T-cell (primary cell): ENCODE data around the gene ROCK2. TPM values are rescaled to one million over a fixed set of nuclear protein-coding genes. Genes with fewer than 3 reads are reported as not detected.

Experiments used
- ATAC-seq, 4 experiments: fragments of 200-7000 bp in 3 of 4; fragments of 150-1000 bp in 1 of 4; cut with Tn5 transposase; replicated peaks in 1 of 4; 1 replicate in 3 of 4; 2 replicates in 1 of 4; pipeline ENCODE4 v1.10.0; 2021; ENCODE audit warnings: moderate library complexity in 3 of 4, mild to moderate bottlenecking in 2 of 4, moderate number of reproducible peaks in 1 of 4
- CTCF ChIA-PET, 2 donors: fragments of 300-600 bp; sonication (Branson Sonifier 250); formaldehyde crosslinking; loops; one replicate each; lab custom pipeline; 2022; ENCODE audit warnings: antibody characterized with exemption in 2 of 2; lab: Charles Lee
- POLR2A ChIA-PET, 2 donors: fragments of 300-600 bp; sonication (Branson Sonifier 250); formaldehyde crosslinking; loops; one replicate each; lab custom pipeline; 2022; ENCODE audit warnings: antibody characterized with exemption in 2 of 2; lab: Charles Lee
- DNase-seq, 35 experiments: peaks; one replicate each; pipeline versions ENCODE4 v3.0.0 to v3.0.0-alpha.2; 2013 to 2023
- H3K27ac ChIP-seq: one replicate; pipeline ENCODE4 v1.5.1; 2013; ENCODE audit warnings: low read length
- H3K27me3 ChIP-seq, 2 experiments: replicated peaks in 1 of 2; 1 replicate in 1 of 2; 2 replicates in 1 of 2; pipeline versions ENCODE4 v1.6.1 to v1.7.0; 2013; ENCODE audit warnings: low read length in 1 of 2, mixed read lengths in 1 of 2; ENCODE audit not compliant: control insufficient read depth in 2 of 2, insufficient read depth in 2 of 2; ENCODE audit errors: extremely low read depth in 1 of 2
- H3K36me3 ChIP-seq, 2 donors: 1 replicate in 1 of 2; 2 replicates in 1 of 2; pipeline versions ENCODE4 v1.6.1 to v1.7.0; 2013; ENCODE audit warnings: low read length in 1 of 2; ENCODE audit not compliant: control insufficient read depth in 2 of 2, insufficient read depth in 1 of 2; ENCODE audit errors: extremely low read depth in 1 of 2
- H3K4me1 ChIP-seq, 2 experiments: 1 replicate in 1 of 2; 2 replicates in 1 of 2; pipeline versions ENCODE4 v1.6.1 to v1.7.0; 2013; ENCODE audit warnings: low read length in 2 of 2, mixed read lengths in 1 of 2; ENCODE audit not compliant: insufficient read depth in 2 of 2, control insufficient read depth in 1 of 2; ENCODE audit errors: extremely low read depth in 1 of 2
- H3K4me3 ChIP-seq, 2 donors: 1 replicate in 1 of 2; 2 replicates in 1 of 2; pipeline versions ENCODE4 v1.5.1 to v1.7.0; 2013; ENCODE audit warnings: mild to moderate bottlenecking in 2 of 2, low read length in 1 of 2, moderate library complexity in 1 of 2; ENCODE audit not compliant: control insufficient read depth in 1 of 2; ENCODE audit errors: extremely low read depth in 1 of 2
- H3K9me3 ChIP-seq: 2 replicates; pipeline ENCODE4 v1.7.0; 2013
- H3K27ac Mint-ChIP-seq, 2 donors: one replicate each; pipeline ENCODE4 v1.8.0; 2020 to 2021; ENCODE audit warnings: mild to moderate bottlenecking in 2 of 2, mixed read lengths in 2 of 2
- H3K27me3 Mint-ChIP-seq, 2 donors: one replicate each; pipeline ENCODE4 v1.8.0; 2021 to 2022; ENCODE audit warnings: mixed read lengths in 2 of 2
- H3K36me3 Mint-ChIP-seq: one replicate; pipeline ENCODE4 v1.8.0; 2021; ENCODE audit warnings: mixed read lengths
- H3K4me1 Mint-ChIP-seq, 3 donors: one replicate each; pipeline ENCODE4 v1.8.0; 2020 to 2022; ENCODE audit warnings: mixed read lengths in 3 of 3, mild to moderate bottlenecking in 1 of 3
- H3K4me3 Mint-ChIP-seq, 3 donors: one replicate each; pipeline ENCODE4 v1.8.0; 2020 to 2022; ENCODE audit warnings: mild to moderate bottlenecking in 3 of 3, mixed read lengths in 3 of 3, moderate library complexity in 3 of 3
- H3K9me3 Mint-ChIP-seq, 3 donors: one replicate each; pipeline ENCODE4 v1.8.0; 2020 to 2022; ENCODE audit warnings: mixed read lengths in 3 of 3
- WGBS: methylation state at CpG from one replicate; pipeline ENCODE4 v1.1.5; 2013; ENCODE audit warnings: missing lambda C conversion rate; ENCODE audit not compliant: insufficient coverage; 5-methylcytosine and 5-hydroxymethylcytosine counted together
- total RNA-seq, 35 experiments: library from RNA in 6 of 35; stranded (reverse) in 6 of 35; fragments of 120-200 nt in 1 of 35; gene quantifications; one replicate each; pipeline versions ENCODE4 v1.2.1 to v1.2.4 and lab custom pipeline; 2013 to 2026

Gene ROCK2
- total RNA-seq, 5 donors from 2014 or later (not counting 1 experiment from before 2014, with no cell fraction given) = 15.5 to 22.3 (median 18.6) TPM

DNA sequence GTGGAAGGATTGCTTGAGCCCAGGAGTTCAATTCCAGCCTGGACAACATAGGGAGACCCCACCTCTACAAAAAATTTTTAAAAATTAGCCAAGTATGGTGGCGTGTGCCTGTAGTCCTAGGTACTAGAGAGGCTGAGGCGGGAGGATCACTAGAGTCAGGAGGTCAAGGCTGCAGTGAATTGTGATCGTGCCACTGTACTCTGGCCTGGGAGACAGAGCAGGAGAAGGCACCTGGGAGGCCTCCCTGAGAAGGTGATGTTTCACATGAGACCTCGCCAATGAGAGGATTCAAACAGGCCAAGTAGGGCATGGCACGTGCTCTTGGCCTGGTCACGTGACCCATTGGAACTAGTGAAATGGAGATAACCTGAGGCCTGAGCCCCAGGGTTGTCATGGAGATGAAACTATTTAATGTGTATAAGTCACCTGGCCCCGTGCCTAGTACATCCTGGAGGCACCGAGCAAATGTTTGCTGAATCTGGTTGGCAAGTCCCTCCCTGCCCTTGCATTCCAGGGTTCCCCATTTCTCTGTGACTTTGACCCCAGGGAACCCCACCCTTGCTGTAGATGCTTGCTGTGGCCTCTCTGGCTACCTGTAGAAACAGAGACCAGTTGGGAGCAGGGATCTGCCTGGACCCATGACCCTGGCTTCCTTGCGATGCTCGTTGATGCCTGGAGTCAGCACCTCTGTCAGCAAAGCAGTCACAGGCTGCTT lies 26.1 kb upstream of the ROCK2 start:
- ChIA-PET POLR2A (no interaction called here), CTCF (no interaction called here)
- H3K36me3 Mint-ChIP-seq = no peaks in the 10 kb centered on the region
- Histone ChIP-seq H3K4me3 (no peak overlapping the region), H3K9me3 (no peaks in the 10 kb centered on the region), H3K4me1 (no peaks in the 10 kb centered on the region), H3K36me3 (no peaks in the 10 kb centered on the region), H3K27me3 (peaks cover 0 to 14% of the 10 kb centered on the region in 2 experiments), H3K27ac (no peak overlapping the region)
- WGBS = 97% methylated on average over 9 of the region's 10 CpGs
- no peak overlapping the region for H3K4me3 Mint-ChIP-seq
- ATAC-seq (no peak), DNase-seq (no peak)
- peaks cover 0 to 9% of the 10 kb centered on the region in 2 donors for H3K27me3 Mint-ChIP-seq
- no peaks in the 10 kb centered on the region for H3K9me3 Mint-ChIP-seq
- H3K4me1 Mint-ChIP-seq = peaks cover 0 to 2% (median 0%) of the 10 kb centered on the region in 3 donors
- no peak overlapping the region for H3K27ac Mint-ChIP-seq

DNA sequence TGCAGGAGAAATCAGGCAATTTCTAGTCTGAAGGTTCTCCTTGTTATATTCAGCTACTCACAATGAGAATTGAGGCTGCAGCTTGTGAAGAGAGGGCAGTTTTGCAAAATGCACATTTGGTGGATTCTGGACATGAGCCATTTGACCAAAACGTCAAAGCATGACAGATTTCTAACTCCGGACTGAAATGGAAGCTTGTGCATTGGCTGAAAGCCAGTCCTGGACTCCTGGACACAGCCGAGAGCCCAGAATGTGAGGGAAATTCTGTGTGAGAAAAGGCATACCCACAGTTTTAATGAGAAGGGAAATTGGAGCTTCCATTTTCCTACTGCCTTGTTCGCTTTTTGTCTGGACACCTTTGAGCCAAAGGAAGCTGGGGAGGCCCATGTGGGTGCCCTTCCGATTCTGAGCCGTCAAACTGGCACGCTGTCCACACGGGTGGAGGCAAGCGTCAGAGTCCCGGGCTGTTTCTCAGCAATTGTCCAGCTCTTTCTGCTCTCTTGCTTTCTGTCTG lies 23.7 kb upstream of the ROCK2 start:
- no peak overlapping the region for H3K27ac Mint-ChIP-seq

DNA sequence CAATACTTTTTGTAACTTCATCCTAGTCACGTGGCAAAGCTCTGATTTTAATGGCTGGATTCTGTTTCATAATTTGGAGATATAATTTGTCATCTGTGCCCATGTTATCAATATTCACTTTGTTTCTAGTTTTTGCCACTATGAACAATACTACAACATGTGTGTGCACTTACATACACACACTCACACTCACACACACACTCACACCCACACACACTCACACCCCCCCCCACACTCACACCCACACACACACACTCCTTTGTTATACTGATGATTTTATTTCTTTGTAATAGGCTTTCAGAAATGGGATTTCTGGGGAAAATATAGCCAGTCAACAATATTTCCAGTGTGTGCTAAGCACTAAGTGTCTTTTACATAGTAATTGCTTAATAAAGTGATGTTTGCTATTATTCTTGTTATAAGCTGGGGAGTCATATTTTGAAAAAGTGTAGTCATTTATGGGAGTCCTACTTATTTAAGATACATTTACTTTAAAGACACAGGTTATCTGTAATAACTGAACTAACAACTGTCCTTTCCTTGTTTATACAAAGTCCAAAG lies 22.8 kb upstream of the ROCK2 start:
- H3K9me3 Mint-ChIP-seq = no peaks in the 10 kb centered on the region
- no peaks in the 10 kb centered on the region for H3K36me3 ChIP-seq
- H3K4me3 Mint-ChIP-seq = no peak overlapping the region
- POLR2A ChIA-PET = interaction anchor here in 1 of 2 donors (0.6 kb wide), 1 partner anchor 29 kb away, joined by 3 read pairs; no protein-coding TSS in a partner anchor
- no peak for DNase-seq
- H3K36me3 Mint-ChIP-seq = no peaks in the 10 kb centered on the region
- H3K4me3 ChIP-seq = no peak overlapping the region
- no peak overlapping the region for H3K27ac ChIP-seq
- H3K27ac Mint-ChIP-seq = no peak overlapping the region
- no peaks in the 10 kb centered on the region for H3K4me1 ChIP-seq
- WGBS = no CpG with 5 or more reads among the region's 1 CpG
- peaks cover 0 to 10% of the 10 kb centered on the region in 2 experiments for H3K27me3 ChIP-seq
- no peak for ATAC-seq
- H3K27me3 Mint-ChIP-seq = peaks cover 0 to 3% of the 10 kb centered on the region in 2 donors
- H3K4me1 Mint-ChIP-seq = no peaks in the 10 kb centered on the region
- CTCF ChIA-PET = interaction anchor here (0.6 to 0.7 kb wide), 2 partner anchors 47 to 153 kb away, joined by 3 to 6 read pairs; no protein-coding TSS in a partner anchor
- H3K9me3 ChIP-seq = no peaks in the 10 kb centered on the region

More for the DNA sequence above, 23.7 kb upstream of the ROCK2 start:
- Mint-ChIP-seq H3K27me3 (peaks cover 0 to 7% of the 10 kb centered on the region in 2 donors), H3K9me3 (no peaks in the 10 kb centered on the region), H3K4me3 (no peak overlapping the region), H3K36me3 (no peaks in the 10 kb centered on the region), H3K4me1 (no peaks in the 10 kb centered on the region)
- no peak overlapping the region for H3K27ac ChIP-seq
- H3K27me3 ChIP-seq = peaks cover 0 to 11% of the 10 kb centered on the region in 2 experiments
- H3K9me3 ChIP-seq = no peaks in the 10 kb centered on the region
- ChIA-PET POLR2A (interaction anchor here in 1 of 2 donors (0.6 kb wide), 1 partner anchor 28 kb away, joined by 3 read pairs; no protein-coding TSS in a partner anchor), CTCF (no interaction called here)
- no peak overlapping the region for H3K4me3 ChIP-seq
- no peaks in the 10 kb centered on the region for H3K4me1 ChIP-seq
- WGBS = 66% methylated on average over 9 of the region's 10 CpGs
- H3K36me3 ChIP-seq = no peaks in the 10 kb centered on the region
- DNase-seq (no peak), ATAC-seq (no peak)

DNA sequence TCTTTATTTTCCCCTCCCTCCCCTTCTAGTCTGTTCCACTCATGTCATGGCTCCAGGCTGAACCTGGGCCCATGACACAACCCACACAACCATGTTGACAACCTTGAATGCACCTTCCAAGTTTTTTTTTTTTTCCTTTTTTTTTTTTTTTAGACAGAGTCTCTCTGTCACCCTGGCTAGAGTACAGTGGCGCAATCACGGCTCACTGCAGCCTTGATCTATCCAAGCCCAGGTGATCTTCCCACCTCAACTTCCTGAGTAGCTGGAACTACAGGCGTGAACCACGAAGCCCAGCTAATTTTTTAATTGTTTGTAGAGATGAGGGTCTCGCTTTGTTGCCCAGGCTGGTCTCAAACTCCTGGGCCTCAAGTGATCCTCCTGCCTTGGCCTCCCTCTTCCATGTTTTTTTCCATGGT lies 21.9 kb upstream of the ROCK2 start:
- Mint-ChIP-seq H3K9me3 (no peaks in the 10 kb centered on the region), H3K27me3 (no peaks in the 10 kb centered on the region), H3K27ac (no peak overlapping the region), H3K36me3 (no peaks in the 10 kb centered on the region), H3K4me3 (no peak overlapping the region), H3K4me1 (no peaks in the 10 kb centered on the region)
- no peaks in the 10 kb centered on the region for H3K36me3 ChIP-seq
- ChIA-PET POLR2A (no interaction called here), CTCF (interaction anchor here (0.6 to 0.7 kb wide), 2 partner anchors 46 to 154 kb away, joined by 3 to 6 read pairs; no protein-coding TSS in a partner anchor)
- DNase-seq (no peak), ATAC-seq (no peak)
- WGBS = no CpG with 5 or more reads among the region's 5 CpGs
- H3K9me3 ChIP-seq = no peaks in the 10 kb centered on the region
- H3K27ac ChIP-seq = no peak overlapping the region
- no peaks in the 10 kb centered on the region for H3K4me1 ChIP-seq
- H3K4me3 ChIP-seq = no peak overlapping the region
- peaks cover 0 to under 1% of the 10 kb centered on the region in 2 experiments for H3K27me3 ChIP-seq

DNA sequence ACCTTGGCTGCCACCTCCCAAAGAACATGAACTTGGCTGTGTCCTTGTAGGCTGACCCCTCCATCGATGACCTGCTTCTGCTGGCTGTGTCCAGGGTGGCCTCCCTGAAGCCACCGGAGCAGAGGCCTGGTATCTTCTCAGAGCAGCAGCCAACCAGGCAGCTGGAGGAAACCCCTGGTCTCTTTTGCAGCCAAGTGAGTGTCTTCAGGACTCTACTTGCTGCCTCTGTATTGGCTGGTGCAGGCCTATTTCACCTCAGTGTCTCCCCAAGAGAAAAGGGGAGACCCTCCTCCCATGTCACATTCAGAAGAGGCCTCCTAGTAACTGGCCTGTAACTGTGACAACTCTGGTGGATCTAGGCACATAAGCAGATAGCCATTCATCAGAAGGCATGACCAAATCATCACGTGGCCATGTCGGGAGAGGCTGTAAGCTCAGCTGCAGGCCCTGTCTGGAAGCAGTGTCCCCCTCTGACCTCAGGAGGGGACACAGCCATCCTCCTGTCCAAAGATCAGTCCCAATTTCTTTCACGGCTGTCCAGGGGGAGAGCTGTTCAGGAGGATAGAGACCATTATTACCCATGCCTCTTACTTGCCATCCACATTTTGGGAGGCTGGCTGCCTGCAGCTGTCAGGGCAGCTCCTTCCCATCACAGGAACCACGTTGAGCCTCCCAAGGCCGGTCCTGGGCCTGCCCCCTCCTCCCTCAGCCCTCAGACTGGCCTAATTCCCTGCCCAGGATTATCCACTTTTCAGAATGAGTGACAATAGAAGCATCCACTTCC lies 20.9 kb upstream of the ROCK2 start:
- no peaks in the 10 kb centered on the region for H3K27me3 ChIP-seq
- ChIA-PET POLR2A (no interaction called here), CTCF (no interaction called here)
- Mint-ChIP-seq H3K9me3 (no peaks in the 10 kb centered on the region), H3K4me1 (no peaks in the 10 kb centered on the region), H3K27ac (no peak overlapping the region), H3K27me3 (no peaks in the 10 kb centered on the region), H3K4me3 (no peak overlapping the region), H3K36me3 (no peaks in the 10 kb centered on the region)
- no peaks in the 10 kb centered on the region for H3K36me3 ChIP-seq
- no peaks in the 10 kb centered on the region for H3K4me1 ChIP-seq
- ATAC-seq = no peak
- no peak overlapping the region for H3K4me3 ChIP-seq
- H3K27ac ChIP-seq = no peak overlapping the region
- WGBS = 59% methylated on average over 7 of the region's 7 CpGs
- DNase-seq = no peak
- no peaks in the 10 kb centered on the region for H3K9me3 ChIP-seq

DNA sequence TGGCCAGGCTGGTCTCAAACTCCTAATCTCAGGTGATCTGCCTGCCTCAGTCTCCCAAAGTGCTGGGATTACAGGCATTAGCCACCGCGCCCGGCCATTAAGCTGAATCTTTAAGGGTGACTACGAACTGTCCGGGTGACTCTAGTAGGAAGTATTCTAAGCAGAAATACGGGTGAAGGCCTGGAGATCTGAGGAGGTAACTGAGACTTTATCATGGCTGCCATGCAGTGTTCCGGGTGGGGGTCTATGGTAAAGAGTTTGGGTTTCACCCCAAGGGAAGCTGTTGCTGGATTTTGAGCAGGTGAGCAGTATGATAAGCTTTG lies 20.1 kb upstream of the ROCK2 start:
- Histone ChIP-seq H3K4me3 (no peak overlapping the region), H3K9me3 (no peaks in the 10 kb centered on the region), H3K36me3 (no peaks in the 10 kb centered on the region), H3K27ac (no peak overlapping the region), H3K27me3 (no peaks in the 10 kb centered on the region), H3K4me1 (no peaks in the 10 kb centered on the region)
- Mint-ChIP-seq H3K9me3 (no peaks in the 10 kb centered on the region), H3K4me1 (no peaks in the 10 kb centered on the region), H3K27me3 (no peaks in the 10 kb centered on the region), H3K27ac (no peak overlapping the region), H3K36me3 (no peaks in the 10 kb centered on the region), H3K4me3 (no peak overlapping the region)
- DNase-seq (no peak), ATAC-seq (no peak)
- CTCF ChIA-PET = no interaction called here
- POLR2A ChIA-PET = no interaction called here
- 88% methylated on average over 5 of the region's 7 CpGs for WGBS
